Adipocyte (in vitro differentiated cells): Measurements from ENCODE around the gene CACNA1D.

ENCODE experiments used
- DNase-seq: peaks from one replicate; pipeline ENCODE4 v3.0.0-alpha.2; 2015; ENCODE audit warnings: low read depth
- H3K27me3 ChIP-seq: replicated peaks from 2 replicates; pipeline ENCODE4 v1.7.0; 2013; ENCODE audit warnings: mild to moderate bottlenecking, low read length, moderate library complexity; ENCODE audit not compliant: control insufficient read depth, insufficient read depth
- H3K36me3 ChIP-seq: 2 replicates; pipeline ENCODE4 v1.7.0; 2013; ENCODE audit warnings: low read length, mild to moderate bottlenecking, moderate library complexity; ENCODE audit not compliant: control insufficient read depth, insufficient read depth, severe bottlenecking
- H3K4me1 ChIP-seq: 2 replicates; pipeline ENCODE4 v1.7.0; 2013; ENCODE audit warnings: mild to moderate bottlenecking, low read length, moderate library complexity; ENCODE audit not compliant: control insufficient read depth, insufficient read depth
- H3K4me3 ChIP-seq: 2 replicates; pipeline ENCODE4 v1.7.0; 2013; ENCODE audit warnings: mild to moderate bottlenecking, low read length, moderate library complexity
- H3K9ac ChIP-seq: 2 replicates; pipeline ENCODE4 v1.7.0; 2013; ENCODE audit warnings: mild to moderate bottlenecking, low read length, moderate library complexity
- H3K9me3 ChIP-seq: 2 replicates; pipeline ENCODE4 v1.7.0; 2013; ENCODE audit warnings: mild to moderate bottlenecking, low read length, moderate library complexity; ENCODE audit not compliant: control insufficient read depth

Gene CACNA1D

GRCh38 chr3:53583161-53583690 is 88.8 kb downstream of the CACNA1D start:
- Histone ChIP-seq H3K36me3 (no peaks in the 10 kb centered on the region), H3K4me1 (peaks cover 2% of the 10 kb centered on the region), H3K9ac (no peak overlapping the region), H3K4me3 (no peak overlapping the region), H3K27me3 (peaks cover 3% of the 10 kb centered on the region), H3K9me3 (no peaks in the 10 kb centered on the region)
- DNase-seq: no peak

GRCh38 chr3:53585049-53585448 is 90.6 kb downstream of the CACNA1D start:
- Histone ChIP-seq H3K4me3 (no peak overlapping the region), H3K9ac (no peak overlapping the region), H3K4me1 (no peaks in the 10 kb centered on the region), H3K9me3 (no peaks in the 10 kb centered on the region), H3K27me3 (peaks cover 3% of the 10 kb centered on the region), H3K36me3 (no peaks in the 10 kb centered on the region)
- no peak for DNase-seq

DNA sequence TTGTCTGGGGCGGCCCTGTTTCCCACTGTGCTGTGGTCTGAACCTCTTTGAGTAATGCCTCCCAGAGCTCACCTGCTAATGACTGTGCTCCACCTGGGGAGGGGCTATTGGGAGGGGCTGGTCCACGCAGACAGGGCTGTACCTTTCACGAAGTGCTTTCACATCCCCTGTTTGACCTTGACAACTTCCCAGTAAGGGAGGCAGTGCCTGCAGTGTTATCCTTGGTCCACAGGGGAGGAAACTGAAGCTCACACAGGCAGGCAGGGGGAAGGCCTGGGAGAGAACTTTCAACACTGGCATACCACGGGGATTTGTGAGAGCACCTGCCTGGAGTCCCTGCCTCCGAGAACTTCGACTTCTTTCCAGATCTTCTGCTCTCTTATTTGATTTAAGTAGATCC is 91.2 kb downstream of the CACNA1D start:
- Histone ChIP-seq H3K4me3 (no peak overlapping the region), H3K9ac (no peak overlapping the region), H3K9me3 (no peaks in the 10 kb centered on the region), H3K27me3 (peaks cover 2% of the 10 kb centered on the region), H3K36me3 (no peaks in the 10 kb centered on the region), H3K4me1 (no peaks in the 10 kb centered on the region)
- no peak for DNase-seq

DNA sequence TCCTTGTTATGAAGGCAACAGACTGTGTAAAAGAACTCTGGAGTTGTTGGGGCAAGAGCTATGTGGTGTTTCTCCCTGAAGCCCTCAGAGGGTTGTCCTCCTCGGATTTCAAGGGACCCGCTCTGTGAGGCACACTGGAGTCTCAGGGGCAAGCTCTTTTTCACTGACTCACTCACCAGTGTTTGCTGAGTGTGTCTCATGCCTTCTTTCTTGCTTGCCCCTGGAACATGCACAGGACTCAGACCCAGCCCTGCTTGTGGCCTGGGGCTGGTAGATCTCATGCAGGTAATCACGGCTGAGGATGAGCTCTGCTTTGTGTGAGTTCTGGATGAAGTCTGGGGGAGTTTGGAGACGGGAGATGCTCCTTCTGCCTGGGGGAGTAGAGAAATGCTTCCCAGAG is 93.7 kb downstream of the CACNA1D start:
- H3K9me3 ChIP-seq: no peaks in the 10 kb centered on the region
- H3K9ac ChIP-seq: no peak overlapping the region
- no peak overlapping the region for H3K4me3 ChIP-seq
- H3K36me3 ChIP-seq: no peaks in the 10 kb centered on the region
- DNase-seq: no peak
- H3K27me3 ChIP-seq: peaks cover 7% of the 10 kb centered on the region
- H3K4me1 ChIP-seq: no peaks in the 10 kb centered on the region

GRCh38 chr3:53589201-53589600 is 94.8 kb downstream of the CACNA1D start:
- Histone ChIP-seq H3K4me3 (no peak overlapping the region), H3K27me3 (peaks cover 9% of the 10 kb centered on the region), H3K9ac (no peak overlapping the region), H3K9me3 (no peaks in the 10 kb centered on the region), H3K36me3 (no peaks in the 10 kb centered on the region), H3K4me1 (no peaks in the 10 kb centered on the region)
- no peak for DNase-seq

DNA sequence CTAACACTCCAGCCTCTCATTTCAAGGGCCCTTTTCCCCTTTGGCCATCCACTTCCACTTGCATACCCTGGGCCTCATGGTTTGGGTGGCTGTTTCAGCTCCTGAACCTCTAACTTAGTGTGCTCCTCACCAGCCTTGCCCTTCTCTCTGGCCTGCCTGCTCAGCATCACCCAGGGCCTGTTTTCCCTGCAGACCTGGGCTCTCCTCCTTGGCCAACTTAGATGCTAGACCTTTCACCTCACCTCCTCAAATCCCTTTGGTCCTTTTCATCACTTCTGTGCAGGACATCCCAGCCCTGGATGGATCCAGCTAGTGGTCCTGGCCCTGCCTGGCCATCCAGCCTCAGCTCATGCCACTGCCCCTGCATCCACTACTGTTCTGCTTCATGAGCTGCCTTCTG is 95.4 kb downstream of the CACNA1D start:
- Histone ChIP-seq H3K4me1 (no peaks in the 10 kb centered on the region), H3K36me3 (no peaks in the 10 kb centered on the region), H3K9ac (no peak overlapping the region)

DNA sequence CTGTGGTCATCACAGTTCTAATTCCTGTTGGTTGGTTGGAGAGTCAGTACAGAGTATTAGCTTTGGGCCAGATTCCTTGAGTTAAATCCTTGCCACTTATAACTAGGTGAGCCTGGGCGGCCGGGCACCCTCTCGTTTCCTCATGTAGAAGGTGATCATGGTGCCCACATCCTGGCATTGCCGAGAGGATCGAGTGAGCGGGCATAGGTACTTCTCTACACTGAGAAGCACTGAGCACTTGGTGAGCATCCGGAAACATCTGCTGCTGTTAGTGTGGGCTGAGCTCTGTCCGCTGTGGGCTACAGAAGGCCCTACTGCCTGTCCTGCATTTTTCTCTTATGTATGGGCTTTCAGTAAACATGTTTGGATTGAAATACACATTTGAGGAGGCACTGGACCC is 96.2 kb downstream of the CACNA1D start:
- no peak for DNase-seq
- H3K9ac ChIP-seq: no peak overlapping the region
- peaks cover 18% of the 10 kb centered on the region for H3K27me3 ChIP-seq
- no peaks in the 10 kb centered on the region for H3K36me3 ChIP-seq
- H3K4me1 ChIP-seq: no peaks in the 10 kb centered on the region
- H3K9me3 ChIP-seq: no peaks in the 10 kb centered on the region
- H3K4me3 ChIP-seq: no peak overlapping the region

More for the DNA sequence above, 95.4 kb downstream of the CACNA1D start:
- Histone ChIP-seq H3K4me3 (no peak overlapping the region), H3K27me3 (peaks cover 13% of the 10 kb centered on the region), H3K9me3 (no peaks in the 10 kb centered on the region)
- no peak for DNase-seq

- no peak for DNase-seq
- H3K9ac ChIP-seq: no peak overlapping the region
- no peaks in the 10 kb centered on the region for H3K9me3 ChIP-seq
- H3K4me3 ChIP-seq: no peak overlapping the region
- H3K4me1 ChIP-seq: no peaks in the 10 kb centered on the region
- H3K36me3 ChIP-seq: no peaks in the 10 kb centered on the region
- peaks cover 18% of the 10 kb centered on the region for H3K27me3 ChIP-seq
These were observed 97.2 kb downstream of the CACNA1D start for GRCh38 chr3:53591646-53592045.

- Histone ChIP-seq H3K9ac (no peak overlapping the region), H3K27me3 (peaks cover 18% of the 10 kb centered on the region), H3K36me3 (no peaks in the 10 kb centered on the region), H3K9me3 (no peaks in the 10 kb centered on the region), H3K4me1 (no peaks in the 10 kb centered on the region), H3K4me3 (no peak overlapping the region)
- no peak for DNase-seq
These were observed 98.5 kb downstream of the CACNA1D start for GRCh38 chr3:53592862-53593261.

DNA sequence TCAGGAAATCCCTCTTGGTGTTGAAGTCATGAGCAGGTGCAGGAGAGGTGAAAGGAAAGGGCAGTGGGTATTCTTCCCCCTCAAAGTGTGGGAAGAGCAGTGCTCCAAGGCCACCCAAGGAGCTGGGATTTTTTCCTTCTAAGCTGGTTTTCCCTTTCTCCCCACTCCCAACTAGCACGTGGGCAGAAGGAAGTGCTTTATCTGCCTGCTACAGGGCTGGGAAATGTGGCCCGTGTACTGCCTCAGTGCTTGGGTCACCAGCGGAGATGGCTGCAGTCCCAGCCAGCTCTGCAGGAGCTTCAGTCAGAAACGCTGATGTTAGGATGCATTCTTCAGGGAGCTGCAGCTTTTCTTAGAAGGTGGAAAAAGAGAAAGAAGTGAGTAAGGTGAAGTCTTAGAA is 99.2 kb downstream of the CACNA1D start:
- DNase-seq: no peak
- no peaks in the 10 kb centered on the region for H3K9me3 ChIP-seq

GRCh38 chr3:53594276-53594675 is 99.9 kb downstream of the CACNA1D start:
- Histone ChIP-seq H3K36me3 (no peaks in the 10 kb centered on the region), H3K4me3 (no peak overlapping the region), H3K9me3 (no peaks in the 10 kb centered on the region), H3K9ac (no peak overlapping the region), H3K27me3 (peaks cover 18% of the 10 kb centered on the region), H3K4me1 (no peaks in the 10 kb centered on the region)
- no peak for DNase-seq

More for the DNA sequence above, 99.2 kb downstream of the CACNA1D start:
- H3K4me3 ChIP-seq: no peak overlapping the region
- H3K4me1 ChIP-seq: no peaks in the 10 kb centered on the region
- no peak overlapping the region for H3K9ac ChIP-seq
- H3K36me3 ChIP-seq: no peaks in the 10 kb centered on the region
- H3K27me3 ChIP-seq: peaks cover 18% of the 10 kb centered on the region

DNA sequence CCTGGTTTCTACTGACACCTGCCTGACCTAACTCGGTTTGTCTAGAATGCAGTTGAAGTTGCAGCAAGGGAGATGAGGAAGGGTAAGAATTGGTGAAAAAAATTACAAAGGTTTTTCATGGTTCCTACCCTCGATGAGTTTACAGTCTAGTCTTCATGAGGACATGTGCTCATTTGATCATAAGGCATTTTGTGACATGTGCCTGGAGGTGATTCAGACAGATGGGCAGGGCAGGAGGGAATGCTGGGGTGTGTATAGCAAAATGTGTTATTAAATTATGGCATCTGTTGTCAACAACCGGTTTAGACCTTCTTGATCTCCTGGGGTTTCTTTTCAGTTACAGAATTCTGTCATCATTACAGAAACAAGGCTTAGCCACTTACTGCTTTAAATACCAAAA is 101.2 kb downstream of the CACNA1D start:
- Histone ChIP-seq H3K27me3 (peaks cover 18% of the 10 kb centered on the region), H3K9me3 (no peaks in the 10 kb centered on the region)
- no peak for DNase-seq

More for the DNA sequence above, 101.2 kb downstream of the CACNA1D start:
- H3K4me3 ChIP-seq: no peak overlapping the region
- H3K36me3 ChIP-seq: no peaks in the 10 kb centered on the region
- H3K9ac ChIP-seq: no peak overlapping the region
- H3K4me1 ChIP-seq: no peaks in the 10 kb centered on the region
